H1 (cell line): ENCODE data around the gene CNST. TPM values are rescaled to one million over a fixed set of nuclear protein-coding genes. Genes with fewer than 3 reads are reported as not detected.

Experiments
- CTCF ChIA-PET: fragments of 300-600 bp; sonication (Branson Sonifier 250); formaldehyde crosslinking; loops from one replicate; lab custom pipeline; 2021; ENCODE audit not compliant: partially characterized antibody; lab: Charles Lee
- POLR2A ChIA-PET: fragments of 300-600 bp; sonication (Branson Sonifier 250); formaldehyde crosslinking; loops from one replicate; lab custom pipeline; 2021; ENCODE audit warnings: inconsistent platforms; ENCODE audit not compliant: partially characterized antibody; lab: Charles Lee
- DNase-seq, 2 experiments: peaks; one replicate each; pipeline versions ENCODE4 v3.0.0 to v3.0.0-alpha.2; 2010 to 2022; ENCODE audit warnings: low spot score in 2 of 2, low read depth in 1 of 2, mixed read lengths in 1 of 2
- FAIRE-seq: peaks from 2 replicates; lab custom pipeline; 2011; peaks lifted over from hg19 to GRCh38; lab: Jason Lieb, UNC
- H2AFZ ChIP-seq: 2 replicates; pipeline ENCODE4 v1.8.1; 2012; ENCODE audit warnings: low read length, inconsistent platforms
- H2AK5ac ChIP-seq: 2 replicates; pipeline ENCODE4 v1.6.1; 2013; ENCODE audit warnings: low read depth, low read length
- H2BK120ac ChIP-seq: replicated peaks from 2 replicates; pipeline ENCODE3; 2013; ENCODE audit warnings: low read depth, low read length, inconsistent platforms
- H2BK12ac ChIP-seq: 2 replicates; pipeline ENCODE4 v1.6.1; 2013; ENCODE audit warnings: low read depth, low read length
- H2BK15ac ChIP-seq: 2 replicates; pipeline ENCODE4 v1.6.1; 2013; ENCODE audit warnings: low read length
- H2BK20ac ChIP-seq: 2 replicates; pipeline ENCODE4 v1.6.1; 2013; ENCODE audit warnings: low read length
- H2BK5ac ChIP-seq: 2 replicates; pipeline ENCODE4 v1.6.1; 2013; ENCODE audit warnings: low read depth, low read length
- H3K14ac ChIP-seq: 2 replicates; pipeline ENCODE4 v1.6.1; 2013; ENCODE audit warnings: inconsistent platforms; ENCODE audit not compliant: insufficient read length
- H3K18ac ChIP-seq: 2 replicates; pipeline ENCODE4 v1.6.1; 2013; ENCODE audit warnings: low read length; ENCODE audit errors: extremely low read depth
- H3K23ac ChIP-seq: 2 replicates; pipeline ENCODE4 v1.6.1; 2013; ENCODE audit warnings: inconsistent platforms; ENCODE audit not compliant: insufficient read length
- H3K23me2 ChIP-seq: 2 replicates; pipeline ENCODE4 v1.6.1; 2013; ENCODE audit warnings: low read depth, low read length
- H3K27ac ChIP-seq: 2 replicates; pipeline ENCODE4 v1.6.1; 2011; ENCODE audit warnings: low read depth, low read length, inconsistent platforms
- H3K27me3 ChIP-seq, 4 experiments: replicated peaks in 1 of 4; 1 replicate in 1 of 4; 2 replicates in 3 of 4; pipeline versions ENCODE4 v1.6.1 to v1.8.1; 2011 to 2013; ENCODE audit warnings: low read length in 3 of 4, mild to moderate bottlenecking in 3 of 4, inconsistent platforms in 2 of 4, mixed read lengths in 2 of 4, moderate library complexity in 1 of 4; ENCODE audit not compliant: control insufficient read depth in 3 of 4, insufficient read depth in 3 of 4; ENCODE audit errors: extremely low read depth in 1 of 4
- H3K36me3 ChIP-seq, 4 experiments: 2 replicates each; pipeline versions ENCODE4 v1.6.1 to v1.8.1; 2011 to 2013; ENCODE audit warnings: mild to moderate bottlenecking in 4 of 4, low read length in 3 of 4, moderate library complexity in 2 of 4, control low read depth in 1 of 4, inconsistent platforms in 1 of 4; ENCODE audit not compliant: insufficient read depth in 4 of 4, control insufficient read depth in 2 of 4
- H3K4ac ChIP-seq: replicated peaks from 2 replicates; pipeline ENCODE3; 2013; ENCODE audit warnings: low read length, low read depth, mixed read lengths, inconsistent platforms; ENCODE audit not compliant: insufficient read length
- H3K4me1 ChIP-seq, 4 experiments: replicated peaks in 1 of 4; 1 replicate in 1 of 4; 2 replicates in 3 of 4; pipeline versions ENCODE4 v1.6.1 to v1.8.1; 2011 to 2013; ENCODE audit warnings: low read length in 3 of 4, inconsistent platforms in 2 of 4, mixed read lengths in 1 of 4; ENCODE audit not compliant: insufficient read depth in 4 of 4, control insufficient read depth in 3 of 4
- H3K4me2 ChIP-seq, 2 experiments: 2 replicates each; pipeline versions ENCODE4 v1.6.1 to v1.8.1; 2011 to 2013; ENCODE audit warnings: low read depth in 2 of 2, low read length in 2 of 2, control low read depth in 1 of 2, inconsistent platforms in 1 of 2, mild to moderate bottlenecking in 1 of 2; ENCODE audit not compliant: insufficient read depth in 1 of 2
- H3K4me3 ChIP-seq, 4 experiments: fragments of 200-600, 300-600 bp in 1 of 4; sonication (generic), shearing (Covaris generic), sonication (Bioruptor Twin) in 1 of 4; 2 replicates each; pipeline versions ENCODE4 v1.5.1 to v1.8.1; 2011 to 2016; ENCODE audit warnings: low read length in 4 of 4, low read depth in 3 of 4, control low read depth in 2 of 4, inconsistent platforms in 2 of 4, mild to moderate bottlenecking in 2 of 4, mixed read lengths in 1 of 4, moderate library complexity in 1 of 4; ENCODE audit not compliant: insufficient read depth in 2 of 4; ENCODE audit errors: extremely low read depth in 1 of 4
- H3K56ac ChIP-seq: replicated peaks from 2 replicates; pipeline ENCODE3; 2013; ENCODE audit warnings: low read depth, mild to moderate bottlenecking, mixed read lengths, low read length, inconsistent platforms; ENCODE audit not compliant: insufficient read length
- H3K79me1 ChIP-seq: 2 replicates; pipeline ENCODE4 v1.6.1; 2013; ENCODE audit warnings: low read depth, low read length, control low read depth
- H3K79me2 ChIP-seq, 2 experiments: 2 replicates each; pipeline versions ENCODE4 v1.6.1 to v1.8.1; 2012 to 2013; ENCODE audit warnings: low read length in 2 of 2, mild to moderate bottlenecking in 2 of 2, inconsistent platforms in 1 of 2; ENCODE audit not compliant: insufficient read depth in 2 of 2, control insufficient read depth in 1 of 2
- H3K9ac ChIP-seq, 4 experiments: replicated peaks in 1 of 4; 1 replicate in 1 of 4; 2 replicates in 3 of 4; pipeline versions ENCODE4 v1.6.1 to v1.8.1; 2011 to 2013; ENCODE audit warnings: low read depth in 3 of 4, low read length in 3 of 4, control low read depth in 2 of 4, mild to moderate bottlenecking in 2 of 4, moderate library complexity in 2 of 4, inconsistent platforms in 1 of 4; ENCODE audit errors: extremely low read depth in 1 of 4
- H3K9me3 ChIP-seq, 2 experiments: 2 replicates each; pipeline versions ENCODE4 v1.6.1 to v1.8.1; 2012 to 2013; ENCODE audit warnings: mild to moderate bottlenecking in 2 of 2, moderate library complexity in 2 of 2, control low read depth in 1 of 2, inconsistent platforms in 1 of 2, low read depth in 1 of 2, low read length in 1 of 2, mixed read lengths in 1 of 2; ENCODE audit not compliant: insufficient read depth in 2 of 2
- H4K20me1 ChIP-seq, 2 experiments: replicated peaks in 1 of 2; 2 replicates each; pipeline versions ENCODE3 to v1.8.1; 2011 to 2013; ENCODE audit warnings: inconsistent platforms in 2 of 2, low read length in 2 of 2, mild to moderate bottlenecking in 1 of 2; ENCODE audit not compliant: insufficient read depth in 2 of 2, control insufficient read depth in 1 of 2
- H4K5ac ChIP-seq: 2 replicates; pipeline ENCODE4 v1.6.1; 2013; ENCODE audit warnings: low read length, low read depth, mixed read lengths, inconsistent platforms; ENCODE audit not compliant: insufficient read length
- H4K8ac ChIP-seq: 2 replicates; pipeline ENCODE4 v1.8.0; 2013; ENCODE audit warnings: mild to moderate bottlenecking, moderate library complexity, low read length, inconsistent platforms; ENCODE audit not compliant: insufficient read depth; ENCODE audit errors: extremely low read depth
- H4K91ac ChIP-seq: replicated peaks from 2 replicates; pipeline ENCODE3; 2013; ENCODE audit warnings: low read length, mixed read lengths, inconsistent platforms; ENCODE audit not compliant: insufficient read length
- EGR1 ChIP-seq: IDR thresholded peaks from 2 replicates; pipeline ENCODE4 v1.6.1; 2011; ENCODE audit warnings: low read depth, low read length, borderline replicate concordance
- FOSL1 ChIP-seq: IDR thresholded peaks from 2 replicates; pipeline ENCODE4 v1.6.1; 2011; ENCODE audit warnings: mild to moderate bottlenecking, low read depth, low read length, moderate library complexity; ENCODE audit not compliant: insufficient read depth
- HDAC6 ChIP-seq: IDR thresholded peaks from one replicate; pipeline ENCODE4 v1.7.1; 2012; ENCODE audit warnings: low read depth, mild to moderate bottlenecking, inconsistent platforms, low read length, moderate library complexity
- KDM1A ChIP-seq: fragments of 200-600, 300-600 bp; sonication (generic); IDR thresholded peaks from 2 replicates; pipeline ENCODE4 v1.7.1; 2016; ENCODE audit warnings: mild to moderate bottlenecking, low read length, borderline replicate concordance
- NANOG ChIP-seq: IDR thresholded peaks from 2 replicates; pipeline ENCODE4 v1.6.1; 2011; ENCODE audit warnings: low read length, low read depth, mild to moderate bottlenecking, inconsistent platforms; ENCODE audit not compliant: insufficient read depth, poor library complexity, severe bottlenecking
- NRF1 ChIP-seq: IDR thresholded peaks from 2 replicates; pipeline ENCODE4 v1.6.1; 2011; ENCODE audit warnings: mild to moderate bottlenecking, low read depth, low read length, improper control_type of control experiment
- PHF8 ChIP-seq: fragments of 200-600 bp; sonication (generic); conservative IDR thresholded peaks from 2 replicates; pipeline ENCODE4 v1.7.1; 2012; ENCODE audit warnings: low read depth, mild to moderate bottlenecking, inconsistent platforms, low read length, moderate library complexity
- SIX5 ChIP-seq: IDR thresholded peaks from 2 replicates; pipeline ENCODE4 v1.6.1; 2011; ENCODE audit warnings: mild to moderate bottlenecking, low read depth, low read length
- SP4 ChIP-seq: IDR thresholded peaks from 2 replicates; pipeline ENCODE4 v1.6.1; 2012; ENCODE audit warnings: low read length, inconsistent platforms
- WGBS, 2 experiments: shearing (Covaris generic) in 1 of 2; methylation state at CpG; one replicate each; pipeline versions ENCODE4 v1.1.6 to v1.1.7; 2013 to 2015; ENCODE audit warnings: low lambda C conversion rate in 2 of 2, mixed read lengths in 2 of 2, inconsistent platforms in 1 of 2, low coverage in 1 of 2, missing lambda C conversion rate in 1 of 2; ENCODE audit not compliant: insufficient replicate concordance in 2 of 2, insufficient coverage in 1 of 2, insufficient read length in 1 of 2; ENCODE audit errors: extremely low coverage in 1 of 2, missing lambda C conversion rate in 1 of 2; 5-methylcytosine and 5-hydroxymethylcytosine counted together
- polyA plus RNA-seq, 7 experiments: library from polyadenylated mRNA; depleted of rRNA in 3 of 7; stranded (reverse) in 5 of 7; unstranded in 2 of 7; fragments of >200 nt in 5 of 7; fragments of 200-250 nt in 2 of 7; gene quantifications; 1 replicate in 5 of 7; 2 replicates in 1 of 7; 4 replicates in 1 of 7; pipeline versions ENCODE4 v1.2.1 to v1.2.3, GENCODE V29; 2011 to 2013; ENCODE audit warnings: missing spikeins in 2 of 7, mixed read lengths in 2 of 7
- total RNA-seq: library from RNA; stranded (reverse); fragmentation: NEBNext Ultra II Directional; extraction: Animal tissue kit (Norgen Biotek cat#: 25700); gene quantifications from 2 replicates; pipeline ENCODE4 v1.2.1, GENCODE V29; 2021

Gene CNST
- total and polyA plus RNA-seq, 2 of the 8 experiments (the other 6 are each of a cell fraction or from before 2014, with no cell fraction given), result 5.3 to 21.3 TPM

GRCh38 chr1:246647513-246647912, 81.3 kb downstream of the CNST start:
- H2BK120ac ChIP-seq, result no peak overlapping the region
- no peak overlapping the region for H3K56ac ChIP-seq
- peaks cover 0 to 4% (median 2%) of the 10 kb centered on the region in 4 experiments; a peak in 4 of 7 replicates for H3K4me1 ChIP-seq
- no peak overlapping the region for H3K23ac ChIP-seq
- H3K79me1 ChIP-seq, result no peaks in the 10 kb centered on the region; the same call in 1 of the 2 replicates
- no peak overlapping the region for H2AK5ac ChIP-seq
- peaks cover 0 to 9% (median 2%) of the 10 kb centered on the region in 4 experiments; a peak in 2 of 8 replicates for H3K36me3 ChIP-seq
- H2AFZ ChIP-seq, result no peak overlapping the region
- H4K5ac ChIP-seq, result no peak overlapping the region
- no peak overlapping the region for H3K4me3 ChIP-seq
- no peak for FAIRE-seq
- no peak overlapping the region for H2BK20ac ChIP-seq
- no peak overlapping the region for H3K4ac ChIP-seq
- H3K27ac ChIP-seq, result no peak overlapping the region
- H3K23me2 ChIP-seq, result peaks cover 2% of the 10 kb centered on the region; the same call in 1 of the 2 replicates
- no peak overlapping the region for H2BK15ac ChIP-seq
- no peak for DNase-seq
- H3K9me3 ChIP-seq, result no peaks in the 10 kb centered on the region
- no peak overlapping the region for H3K14ac ChIP-seq
- no peaks in the 10 kb centered on the region for H3K79me2 ChIP-seq
- TF ChIP-seq HDAC6, result no peak
- TF ChIP-seq SIX5, result no peak
- no peak for TF ChIP-seq PHF8
- no peak for TF ChIP-seq KDM1A
- TF ChIP-seq NANOG, result no peak
- TF ChIP-seq EGR1, result no peak
- no peak for TF ChIP-seq SP4
- no peak for TF ChIP-seq NRF1
- TF ChIP-seq FOSL1, result no peak
- TF ChIP-seq, all 59 proteins: peak for 0
- no peak overlapping the region; a peak in 1 of 4 replicates for H3K4me2 ChIP-seq
- H4K91ac ChIP-seq, result no peak overlapping the region
- H3K9ac ChIP-seq, result no peak overlapping the region
- POLR2A ChIA-PET, result interaction anchor here (1.0 kb wide), 1 partner anchor 77 kb away, joined by 3 read pairs; the partner anchor contains the start of gene SCCPDH
- H3K18ac ChIP-seq, result no peak overlapping the region
- H2BK5ac ChIP-seq, result no peak overlapping the region
- H3K27me3 ChIP-seq, result no peaks in the 10 kb centered on the region
- no peak overlapping the region for H4K8ac ChIP-seq
- 86% methylated on average over 8 of the region's 8 CpGs; no CpG with 5 or more reads in 1 of the 2 experiments for WGBS, 2 experiments
- H4K20me1 ChIP-seq, result no peaks in the 10 kb centered on the region
- CTCF ChIA-PET, result interaction anchor here (0.6 to 2.9 kb wide), 7 partner anchors 14 to 50 kb away, joined by 3 to 9 read pairs (median 4); no protein-coding TSS in a partner anchor
- H2BK12ac ChIP-seq, result no peak overlapping the region
